NCI-H524 (cell line): Measurements from ENCODE around the gene NR1D2.
A peak's percentile ranks its signal among the peaks of the same experiment; 100 is the strongest.

Experiments used
- DNase-seq, 2 experiments: peaks; one replicate each; lab custom pipeline; 2025; lab: John Stamatoyannopoulos, UW

The NR1D2 gene

DNA sequence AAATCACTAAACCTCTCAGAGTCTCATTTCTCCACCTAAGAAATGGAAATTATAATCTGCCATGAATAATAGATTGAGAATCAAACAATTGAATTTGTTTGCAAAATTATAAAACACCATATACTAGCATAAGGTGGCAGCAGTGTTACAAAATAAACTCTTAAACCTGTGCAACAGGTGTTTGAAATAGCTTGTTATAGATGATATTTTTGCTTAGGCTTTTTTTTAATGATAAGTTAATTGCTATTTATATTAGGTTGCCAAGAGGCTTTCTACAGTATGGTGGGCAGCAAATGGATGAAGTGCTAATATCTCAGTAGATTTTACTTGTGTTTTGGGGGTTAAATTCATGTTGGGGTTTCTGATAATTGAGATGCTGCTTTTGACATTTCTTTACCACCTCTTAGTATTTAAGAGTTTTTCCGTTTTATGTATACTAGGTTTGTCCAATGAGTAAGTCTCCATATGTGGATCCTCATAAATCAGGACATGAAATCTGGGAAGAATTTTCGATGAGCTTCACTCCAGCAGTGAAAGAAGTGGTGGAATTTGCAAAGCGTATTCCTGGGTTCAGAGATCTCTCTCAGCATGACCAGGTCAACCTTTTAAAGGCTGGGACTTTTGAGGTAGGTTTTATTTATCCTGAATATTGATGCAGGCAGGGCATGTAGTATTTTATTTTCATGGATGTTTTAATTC is 19.6 kb downstream of the NR1D2 start:
- no peak for DNase-seq

DNA sequence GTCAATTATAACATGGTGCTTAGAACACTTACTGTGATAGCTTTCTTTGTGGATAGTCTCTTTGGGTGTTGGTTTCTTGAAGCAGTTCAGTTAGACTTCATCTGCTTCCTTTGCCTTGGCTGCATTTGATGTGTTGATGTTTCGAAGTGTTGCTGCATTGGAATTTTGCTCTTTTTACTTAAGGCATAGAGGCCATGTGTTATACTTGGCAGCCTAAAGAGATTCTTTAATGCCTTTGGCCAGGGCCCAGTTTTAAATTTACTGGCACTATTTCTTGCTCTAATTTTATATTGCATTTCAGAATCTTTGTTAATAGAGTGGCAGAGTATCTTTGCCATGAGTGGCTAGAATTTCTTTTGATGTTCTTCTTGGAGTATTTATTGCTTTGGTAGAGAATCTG is 21.2 kb downstream of the NR1D2 start:
- no peak for DNase-seq

DNA sequence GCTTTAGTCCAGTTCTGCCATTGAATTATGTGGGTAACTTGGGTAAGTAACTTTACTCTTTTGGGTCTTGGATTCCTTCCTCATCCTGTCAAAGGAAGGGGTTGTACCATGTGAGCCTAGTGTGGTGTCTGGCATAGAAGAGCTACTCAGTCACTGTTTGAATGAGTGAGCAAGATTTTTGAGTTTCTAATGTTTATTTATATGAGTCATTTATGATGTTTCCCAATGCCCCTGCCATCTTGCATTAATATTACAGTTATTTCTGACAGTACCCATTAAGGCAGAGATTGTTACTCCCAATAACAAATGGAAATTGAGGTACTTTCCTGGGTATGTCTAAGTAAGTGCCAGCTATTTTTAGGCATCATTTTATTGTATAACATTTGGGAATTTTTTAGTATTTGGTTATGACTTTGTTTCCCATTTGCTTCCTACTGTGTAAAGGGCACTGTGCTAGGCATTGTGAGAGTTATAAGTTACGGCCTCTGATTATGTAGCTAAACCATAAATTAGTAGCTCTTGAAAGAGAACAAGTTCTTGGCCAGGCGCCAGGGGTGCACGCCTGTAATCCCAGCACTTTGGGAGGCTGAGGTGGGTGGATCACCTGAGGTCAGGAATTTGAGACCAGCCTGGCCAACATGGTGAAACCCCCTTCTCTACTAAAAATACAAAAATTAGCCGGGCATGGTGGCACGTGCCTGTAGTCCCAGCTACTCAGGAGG is 23.5 kb downstream of the NR1D2 start:
- DNase-seq, result no peak

DNA sequence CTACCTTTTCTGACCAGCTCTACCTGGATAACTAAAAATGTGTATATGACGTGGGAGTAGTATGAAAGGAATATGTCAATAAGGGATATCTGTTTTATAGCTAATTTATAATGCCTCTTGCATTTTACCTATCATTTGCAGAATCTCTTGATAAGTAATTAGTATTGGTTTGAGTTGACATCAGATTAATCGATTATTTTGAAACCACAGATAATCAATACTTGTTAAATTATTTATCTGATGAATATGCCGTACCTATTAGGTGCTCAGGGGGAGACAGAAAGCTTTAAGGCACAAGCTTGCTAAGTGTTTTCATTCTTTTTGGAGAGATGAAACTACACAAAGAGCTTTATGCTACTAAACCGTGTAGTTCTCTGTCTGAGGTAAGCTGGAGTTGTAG is 24.3 kb downstream of the NR1D2 start:
- DNase-seq, result no peak

DNA sequence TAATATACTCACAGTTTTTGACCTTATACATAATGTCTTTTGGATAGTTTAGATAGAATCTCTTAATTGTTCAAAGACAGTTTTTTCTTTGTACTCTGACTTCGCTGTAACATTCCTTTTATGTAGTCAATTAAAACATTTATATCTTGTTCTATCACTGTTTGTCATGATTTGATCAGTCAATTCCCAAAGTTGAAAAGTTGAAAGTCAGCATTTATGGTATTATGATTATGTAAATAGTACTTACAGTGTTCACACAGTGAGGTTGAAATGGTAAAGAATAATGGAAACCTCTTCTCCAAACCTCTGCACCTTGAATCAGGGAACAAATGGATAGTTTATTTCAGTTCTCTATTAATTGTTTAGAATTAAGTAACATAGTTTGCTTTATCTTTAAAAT is 26.6 kb downstream of the NR1D2 start:
- no peak for DNase-seq

DNA sequence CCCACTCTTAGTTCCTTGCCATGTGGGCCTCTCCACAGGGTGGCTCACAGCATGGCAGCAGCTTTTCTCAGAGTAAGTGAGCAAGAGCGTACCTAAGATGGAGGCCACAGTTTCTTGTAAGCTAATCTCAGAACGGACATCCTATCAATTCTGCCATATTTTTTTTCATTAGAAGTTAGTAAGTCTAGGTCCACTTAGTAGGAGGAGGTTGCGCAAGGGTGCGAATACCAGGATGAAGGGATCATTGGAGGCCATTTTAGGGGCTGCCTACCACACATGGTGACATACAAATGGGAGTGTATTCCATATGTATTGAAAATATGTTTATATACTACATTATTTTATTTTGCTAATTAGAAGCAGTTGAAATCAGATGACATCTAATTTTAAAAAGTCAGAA is 31.5 kb downstream of the NR1D2 start:
- DNase-seq, result no peak

DNA sequence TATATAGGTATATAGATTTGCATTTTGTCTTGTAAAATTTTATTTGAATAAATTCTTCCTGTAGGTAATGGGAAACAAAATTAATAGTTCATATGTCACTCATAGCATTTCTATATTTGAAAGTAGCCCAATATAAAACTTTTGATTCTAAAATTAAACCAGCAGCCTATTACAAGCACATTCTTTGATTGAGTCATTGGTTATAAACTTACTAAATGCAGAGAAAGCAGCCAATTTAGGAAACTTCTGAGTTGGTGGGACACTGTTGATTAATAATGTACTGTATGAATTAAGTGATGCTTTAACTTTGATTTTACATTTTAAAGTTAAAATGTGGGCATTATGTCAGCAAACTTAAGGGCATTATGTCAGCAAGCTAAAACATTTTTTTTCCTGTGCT is 34.5 kb downstream of the NR1D2 start:
- no peak for DNase-seq

DNA sequence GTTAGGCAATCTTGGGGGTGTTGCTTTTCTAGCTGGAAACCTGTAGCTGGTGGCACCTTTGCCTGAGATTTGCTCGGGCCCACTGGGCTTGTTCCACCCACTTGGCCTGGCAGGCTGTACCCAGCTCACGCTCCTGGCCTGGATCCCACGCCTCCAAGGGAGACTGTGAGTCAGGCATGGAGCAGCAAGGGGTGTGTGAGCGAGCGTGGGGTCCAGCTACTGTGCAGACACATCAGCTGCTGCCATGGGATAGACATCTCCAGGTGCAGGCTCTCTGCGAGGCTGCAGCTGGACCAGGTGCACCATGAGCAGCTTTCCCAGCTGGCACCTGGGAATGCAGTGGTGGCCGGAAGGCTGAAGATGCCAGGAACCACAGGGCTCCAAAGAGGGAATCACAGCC is 36.0 kb downstream of the NR1D2 start:
- DNase-seq, result no peak

DNA sequence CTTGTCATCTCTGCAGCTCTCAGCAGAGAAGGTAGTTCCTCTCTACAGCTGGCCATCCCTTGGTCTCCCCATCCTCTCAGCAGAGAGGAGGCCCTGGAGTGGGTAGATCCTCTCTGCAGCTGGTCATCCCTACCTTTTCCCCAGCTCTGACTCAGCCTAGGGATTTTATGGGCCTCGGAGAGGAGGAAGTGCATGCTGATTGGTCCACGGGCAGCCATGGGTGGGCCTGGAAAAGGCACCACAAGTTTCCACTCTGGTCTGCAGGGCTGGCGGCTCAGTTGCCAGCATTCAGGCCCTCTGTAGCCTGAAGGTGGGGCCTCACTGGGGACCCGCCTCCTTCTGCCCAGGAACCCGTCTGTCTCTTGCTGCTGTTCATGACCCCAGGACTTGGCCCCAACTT is 36.9 kb downstream of the NR1D2 start:
- no peak for DNase-seq

DNA sequence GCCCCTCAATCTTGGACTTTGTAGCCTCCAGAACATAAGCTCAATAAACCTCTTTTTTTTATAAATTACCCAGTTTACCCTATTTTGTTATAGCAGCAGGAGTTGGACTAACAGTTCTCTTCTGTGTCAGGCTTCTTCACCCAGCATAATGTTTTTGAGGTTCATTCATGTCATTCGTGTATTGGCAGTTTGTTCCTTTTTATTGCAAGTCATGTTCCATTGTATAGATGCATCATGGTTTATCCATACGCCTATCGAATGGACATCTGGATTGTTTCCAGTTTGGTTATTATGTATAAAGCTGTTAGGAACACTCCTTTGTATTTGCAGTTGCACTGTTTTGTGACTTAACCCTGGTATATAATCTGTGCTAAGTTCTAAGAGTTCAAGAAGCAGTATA is 39.8 kb downstream of the NR1D2 start:
- DNase-seq, result no peak

DNA sequence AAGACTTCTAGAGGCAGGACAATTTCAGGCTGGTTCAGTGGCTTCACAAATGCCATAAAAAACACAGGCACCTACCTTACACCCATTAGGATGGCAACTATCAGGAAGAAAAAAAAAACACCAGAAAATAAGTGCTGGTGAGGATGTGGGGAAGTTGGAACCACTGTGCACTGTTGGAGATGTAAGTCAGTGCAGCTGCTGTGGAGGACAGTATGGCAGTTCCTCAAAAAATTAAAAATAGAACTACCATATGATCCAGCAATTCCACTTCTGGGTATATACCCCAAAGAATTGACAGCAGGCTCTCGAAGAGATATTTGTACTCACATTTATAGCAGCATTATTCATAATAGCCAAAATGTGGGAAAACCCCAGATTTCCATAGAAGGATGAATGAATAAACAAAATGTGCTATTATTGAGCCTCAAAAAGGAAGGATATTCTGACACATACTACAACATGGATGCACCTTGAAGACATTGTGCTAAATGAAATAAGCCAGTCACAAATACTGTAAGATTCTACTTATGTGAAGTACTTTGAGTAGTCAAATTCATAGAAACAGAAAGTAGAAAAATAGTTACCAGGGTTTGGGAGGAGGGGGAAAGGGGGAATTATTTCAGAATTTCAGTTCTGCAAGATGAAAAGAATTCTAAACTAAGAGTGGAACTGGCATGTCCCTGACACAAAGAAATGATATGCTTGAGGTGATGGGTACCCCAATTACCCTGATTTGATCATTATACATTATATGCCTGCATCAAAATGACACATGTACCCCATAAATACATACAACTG is 40.9 kb downstream of the NR1D2 start:
- DNase-seq, result no peak

DNA sequence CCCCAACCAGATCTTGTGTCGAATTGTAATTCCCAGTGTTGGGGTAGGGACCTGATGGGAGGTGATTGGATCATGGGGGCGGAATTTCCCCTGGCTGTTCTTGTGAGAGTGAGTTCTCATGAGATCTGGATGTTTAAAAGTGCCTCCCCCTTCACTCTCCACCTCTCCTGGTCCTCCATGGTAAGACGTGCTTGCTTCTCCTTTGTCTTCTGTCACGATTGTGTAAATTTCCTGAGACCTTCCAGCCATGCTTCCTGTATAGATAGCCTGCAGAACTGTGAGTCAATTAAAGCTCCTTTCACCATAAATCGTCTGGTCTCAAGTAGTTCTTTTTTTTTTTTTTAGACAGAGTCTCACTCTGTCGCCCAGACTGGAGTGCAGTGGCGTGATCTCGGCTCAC is 42.3 kb downstream of the NR1D2 start:
- no peak for DNase-seq

DNA sequence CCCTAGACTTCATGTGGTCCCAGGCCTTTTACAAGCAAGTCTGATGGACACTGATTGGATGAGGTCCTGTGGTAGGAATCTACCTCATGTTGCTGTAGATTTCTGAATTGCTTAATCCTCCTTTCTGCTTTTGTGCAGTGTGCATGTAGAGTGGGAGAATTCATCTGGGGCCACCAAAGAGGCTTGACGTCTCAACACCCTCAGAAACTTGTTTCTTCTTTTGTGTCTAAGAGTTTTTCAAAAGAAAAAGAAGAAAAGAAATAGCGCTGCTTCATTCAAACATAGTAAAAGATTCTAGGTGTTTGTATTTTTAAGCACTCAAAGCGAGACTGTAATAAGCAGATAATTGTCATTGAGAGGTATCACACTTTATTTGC is 46.2 kb downstream of the NR1D2 start:
- DNase-seq, result no peak

DNA sequence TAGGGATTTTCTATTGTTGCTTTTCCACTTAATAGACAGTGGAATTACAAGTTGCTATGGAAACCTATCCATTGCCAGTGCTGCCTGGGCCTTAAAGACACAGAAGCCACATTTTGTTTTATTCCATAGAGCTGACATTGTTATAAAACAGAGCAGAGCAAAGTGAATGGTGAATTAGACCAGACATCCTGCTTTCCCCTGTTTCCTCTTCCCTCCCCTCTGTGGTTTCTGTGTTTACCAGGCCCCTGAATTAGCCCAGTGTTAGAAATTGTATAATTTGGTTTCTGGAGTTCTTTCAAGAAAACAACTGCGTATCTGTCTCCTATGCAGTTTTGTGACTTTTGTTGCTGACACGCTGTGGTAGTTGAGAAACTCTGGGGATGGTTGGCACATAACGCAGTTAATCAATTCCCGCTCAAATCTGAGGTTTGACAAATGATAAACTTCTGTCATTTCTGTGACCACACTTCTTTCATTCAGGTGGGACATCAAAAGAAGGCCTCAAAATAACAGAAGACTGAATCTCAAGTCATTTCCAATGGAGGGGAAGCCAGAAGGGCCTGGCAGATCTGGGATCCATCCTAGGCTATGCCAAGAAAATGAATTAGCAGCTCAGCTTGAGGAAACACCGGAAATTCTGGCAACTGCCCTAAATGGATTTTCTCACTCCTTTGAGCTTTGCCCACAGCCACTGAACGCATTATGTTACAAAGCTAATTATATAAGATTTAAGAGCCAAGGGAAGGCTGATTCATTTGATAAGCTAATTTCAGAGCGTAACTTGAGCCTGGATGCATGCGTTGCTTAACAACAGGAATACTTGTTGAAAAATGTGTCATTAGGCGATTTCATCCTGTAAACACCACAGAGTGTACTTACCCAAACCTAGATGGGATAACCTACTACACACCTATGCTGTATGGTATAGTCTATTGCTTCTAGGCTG is 46.9 kb downstream of the NR1D2 start:
- peak; percentile 72 to 93 for DNase-seq

DNA sequence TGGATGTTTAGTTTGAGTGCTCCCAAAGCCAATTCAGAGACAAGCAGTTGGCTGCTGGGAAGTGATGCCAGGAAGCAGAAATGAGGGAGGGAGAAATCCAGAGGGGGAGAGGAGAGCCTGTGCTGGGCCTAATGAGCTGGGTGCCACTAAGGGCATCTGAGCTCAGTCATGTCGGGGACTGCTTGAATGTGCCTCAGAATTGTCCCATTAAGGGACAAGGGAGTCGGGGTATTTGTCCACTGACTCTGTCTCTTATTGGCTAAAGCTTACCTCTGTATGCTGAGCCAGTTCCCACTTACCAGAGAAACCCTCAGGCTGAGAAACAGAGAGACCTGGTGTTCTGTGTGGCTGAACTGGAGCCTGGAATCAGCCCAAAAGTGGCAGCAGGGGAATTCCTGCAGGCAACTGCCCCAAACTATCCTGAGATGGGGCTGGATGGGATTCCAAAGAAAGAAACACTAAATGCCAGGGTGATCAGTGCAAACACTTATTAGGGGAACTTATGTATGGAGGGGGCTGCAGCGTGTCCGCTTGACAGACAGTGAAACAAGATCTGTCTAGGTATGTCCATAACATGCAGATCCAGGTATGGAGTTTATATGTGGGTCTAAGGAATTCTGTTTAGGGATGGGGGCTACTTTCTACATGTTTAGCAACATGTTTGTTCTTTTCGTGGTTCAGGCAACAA is 48.6 kb downstream of the NR1D2 start:
- no peak for DNase-seq

DNA sequence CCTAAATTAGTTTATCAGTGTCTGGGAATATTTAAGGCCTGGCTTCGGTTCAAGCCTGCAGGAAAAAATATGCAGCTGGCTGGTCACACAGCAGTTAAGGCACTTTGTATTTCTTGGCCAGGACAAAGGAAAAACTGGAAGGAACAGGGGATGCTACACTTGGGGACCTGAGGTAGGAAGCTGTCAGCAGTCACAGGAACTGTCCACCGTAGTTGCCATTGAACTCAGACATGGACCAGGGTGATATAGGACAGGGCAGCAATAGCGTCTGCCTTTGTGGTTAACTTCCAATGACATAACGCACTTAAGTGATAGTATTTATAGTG is 49.1 kb downstream of the NR1D2 start:
- no peak for DNase-seq

DNA sequence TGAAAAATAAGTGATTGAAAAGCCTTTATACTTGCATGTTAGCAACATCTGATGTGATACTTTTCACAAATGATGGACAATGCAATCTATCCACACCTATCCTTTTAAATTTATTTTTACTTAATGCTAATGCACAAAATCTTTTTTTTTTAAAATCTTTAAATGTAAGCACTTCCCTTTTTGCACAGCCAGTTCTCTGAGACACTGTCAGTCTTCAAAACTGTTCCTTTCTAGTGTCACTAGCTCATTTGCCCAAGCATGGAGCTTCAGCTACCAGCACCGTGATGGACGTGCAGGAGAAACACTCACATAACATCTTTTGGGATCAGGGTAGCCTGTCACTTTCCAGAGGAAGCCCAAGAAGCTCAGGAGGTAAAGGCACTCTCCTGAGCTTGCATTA is 50.1 kb downstream of the NR1D2 start:
- no peak for DNase-seq

DNA sequence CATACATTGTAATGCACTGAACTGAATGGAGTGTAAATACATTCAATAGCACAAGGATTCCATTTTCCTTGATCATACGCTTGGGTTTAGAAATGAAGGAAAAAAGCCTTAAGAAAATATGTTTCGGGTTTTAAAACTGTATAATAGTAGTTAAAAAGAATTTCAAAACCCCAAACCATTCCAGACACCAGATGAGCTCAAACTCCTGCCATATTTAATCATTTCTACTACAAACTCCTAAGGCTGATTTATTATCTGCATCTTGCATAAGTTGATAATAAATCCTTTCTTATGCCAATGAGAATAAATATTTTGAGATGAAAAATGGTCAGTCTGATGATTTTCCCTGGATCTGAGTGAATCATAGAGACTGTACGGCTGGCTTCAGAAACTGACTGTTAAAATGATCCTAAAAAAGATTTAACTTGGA is 51.0 kb downstream of the NR1D2 start:
- DNase-seq, result no peak

DNA sequence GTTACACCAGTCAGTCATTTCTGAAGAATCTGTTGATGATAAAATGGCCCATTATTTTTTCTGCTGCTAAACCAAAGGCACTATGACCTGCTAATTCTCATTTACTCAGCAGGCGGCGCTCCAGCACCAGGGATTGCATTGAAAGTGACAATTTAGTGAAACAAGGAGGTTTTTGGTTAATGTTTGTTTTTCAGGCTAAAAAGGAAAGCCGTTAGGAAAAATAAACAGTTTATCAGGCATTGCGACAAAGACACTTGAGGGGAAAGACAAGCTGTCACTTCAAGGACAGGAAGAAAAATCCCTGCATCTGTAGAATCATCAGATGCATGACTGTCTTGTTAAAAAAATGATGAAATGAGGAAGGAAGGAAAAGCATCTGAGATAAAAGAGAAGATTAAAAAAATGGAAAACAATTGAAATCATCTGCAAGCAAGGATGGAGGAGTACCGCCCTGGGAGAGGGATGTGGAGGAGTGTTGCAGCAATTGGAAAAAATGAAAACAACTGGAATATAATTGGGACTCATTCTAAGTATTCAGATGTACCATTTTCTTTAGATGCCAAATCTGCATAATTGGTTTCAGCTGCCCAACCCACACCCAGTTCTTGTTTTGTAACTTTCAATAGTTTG is 54.0 kb downstream of the NR1D2 start:
- peak; percentile 13 to 31 for DNase-seq

DNA sequence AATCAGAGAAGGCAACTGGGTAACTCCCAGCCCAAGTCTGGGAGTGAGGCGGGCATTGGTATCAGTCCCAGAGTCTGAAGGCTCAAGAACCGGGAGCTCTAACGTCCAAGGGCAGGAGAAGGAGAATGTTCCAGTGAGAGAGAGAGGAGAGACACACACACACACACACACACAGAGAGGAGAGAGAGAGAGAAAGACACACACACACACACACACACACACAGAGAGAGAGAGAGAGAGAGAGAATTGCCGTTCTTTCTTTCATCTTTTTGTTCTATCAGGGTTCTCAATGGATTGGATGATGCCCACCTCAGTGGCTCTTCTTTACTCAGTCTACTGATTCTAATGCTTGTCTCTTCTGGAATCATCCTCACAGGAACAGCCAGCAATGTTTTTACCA is 57.0 kb downstream of the NR1D2 start:
- no peak for DNase-seq

DNA sequence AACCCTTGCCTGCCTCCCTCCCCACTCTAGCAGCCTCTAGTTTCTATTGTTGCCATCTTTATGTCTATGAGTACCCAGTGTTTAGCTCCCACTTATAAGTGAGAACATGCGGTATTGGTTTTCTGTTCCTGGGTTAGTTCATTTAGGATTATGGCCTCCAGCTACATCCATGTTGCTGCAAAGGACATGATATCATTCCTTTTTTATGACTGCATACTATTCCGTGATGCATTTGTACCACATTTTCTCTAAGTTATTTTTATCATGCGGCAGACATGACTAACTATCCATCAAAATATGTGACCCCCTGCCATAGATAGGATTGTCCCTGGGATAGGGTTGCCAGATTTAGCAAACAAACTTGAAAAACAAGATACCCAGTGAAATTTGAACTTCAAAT is 58.4 kb downstream of the NR1D2 start:
- DNase-seq, result no peak
